ENCODE data around the gene HIGD1C.
"Not testable (repeated sequence)": the region's sequence is repeated elsewhere in the genome, so short reads cannot be mapped to it uniquely, and the experiment has no call there.

- not testable (repeated sequence) for TF ChIP-seq CTCF, POLR2A (IDR thresholded peaks at IDR 0.05)
These were observed 2.4 kb downstream of the HIGD1C start for GRCh38 chr12:50954789-50955188.

Measured in adrenal gland (tissue), 5 donors.